Epithelial cell of prostate (primary cell): Measurements from ENCODE around the gene FARS2.

Experiments
- DNase-seq: peaks from one replicate; pipeline ENCODE4 v3.0.0-alpha.2; 2011; ENCODE audit warnings: low read depth, low spot score
- H3K27ac ChIP-seq: fragments of 450-650 bp; 2 replicates; pipeline ENCODE4 v1.5.1; 2017; ENCODE audit warnings: mild to moderate bottlenecking

The FARS2 gene

DNA sequence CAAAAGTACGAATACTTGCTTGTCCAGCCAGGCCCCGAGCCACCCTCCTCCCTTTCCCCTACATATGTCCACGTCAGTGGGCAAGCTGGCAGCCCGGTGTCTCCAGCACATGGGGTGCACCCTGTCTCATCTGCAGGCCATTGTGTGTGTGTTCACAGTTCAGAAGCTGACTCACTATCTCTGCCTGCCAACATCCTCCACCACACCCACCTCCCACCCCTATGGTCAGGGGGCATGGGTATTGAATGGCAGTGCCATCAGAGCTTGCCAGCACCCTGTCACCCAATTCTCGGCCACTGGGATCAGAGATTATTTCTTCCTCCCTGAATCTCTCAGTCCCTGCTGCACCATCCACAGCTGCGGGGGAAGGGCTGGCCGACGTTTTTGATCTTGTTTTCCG, 195.7 kb downstream of the FARS2 start:
- peak; percentile 37 for DNase-seq
- H3K27ac ChIP-seq: peak overlapping the region; percentile 70

GRCh38 chr6:5457983-5458683, 196.8 kb downstream of the FARS2 start:
- peak overlapping the region; percentile 70 for H3K27ac ChIP-seq

DNA sequence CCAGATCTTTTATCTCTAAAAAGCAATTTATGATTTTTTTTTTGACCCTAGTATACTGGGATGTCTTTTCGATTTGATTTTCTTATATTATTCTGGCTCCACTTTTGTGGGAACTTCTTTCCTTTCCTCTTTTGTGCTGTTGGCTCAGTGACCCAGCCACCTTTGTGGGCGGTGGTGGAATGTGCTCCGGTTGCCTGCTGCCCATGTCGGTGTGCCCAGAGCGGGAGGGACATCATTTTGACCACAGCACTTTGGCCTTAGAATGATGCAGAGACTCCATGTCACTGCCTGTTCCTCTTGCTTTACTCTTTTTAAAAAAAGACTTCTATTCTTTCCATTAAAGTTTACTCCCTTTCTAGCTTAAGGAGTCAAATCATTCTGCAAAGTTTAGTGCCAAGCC, 198.0 kb downstream of the FARS2 start:
- no peak for DNase-seq
- H3K27ac ChIP-seq: no peak overlapping the region

More at GRCh38 chr6:5457983-5458683, 196.8 kb downstream of the FARS2 start:
- peak; percentile 36 for DNase-seq

DNA sequence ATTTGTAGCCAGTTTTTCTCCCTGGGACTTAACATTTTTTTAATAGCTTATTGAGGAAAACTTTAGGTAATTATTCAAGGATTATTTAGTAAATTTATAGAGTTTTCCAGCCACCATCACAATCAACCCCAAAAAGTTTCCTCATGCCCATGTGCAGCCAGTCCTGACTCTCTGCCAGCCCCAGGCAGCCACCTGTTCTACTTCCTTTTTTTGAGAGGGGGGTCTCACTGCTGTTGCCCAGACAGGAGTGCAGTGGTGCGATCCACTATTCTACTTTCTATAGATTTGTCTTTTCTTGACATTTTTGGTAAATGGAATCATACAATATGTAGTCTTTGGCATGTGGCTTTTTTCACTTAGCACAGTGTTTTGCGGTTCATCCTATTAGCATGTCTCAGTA, 200.1 kb downstream of the FARS2 start:
- no peak overlapping the region for H3K27ac ChIP-seq
- DNase-seq: no peak

- DNase-seq: no peak
- H3K27ac ChIP-seq: no peak overlapping the region
Observed at GRCh38 chr6:5462856-5463255, 201.5 kb downstream of the FARS2 start.

GRCh38 chr6:5463690-5464089, 202.4 kb downstream of the FARS2 start:
- DNase-seq: no peak
- H3K27ac ChIP-seq: no peak overlapping the region

DNA sequence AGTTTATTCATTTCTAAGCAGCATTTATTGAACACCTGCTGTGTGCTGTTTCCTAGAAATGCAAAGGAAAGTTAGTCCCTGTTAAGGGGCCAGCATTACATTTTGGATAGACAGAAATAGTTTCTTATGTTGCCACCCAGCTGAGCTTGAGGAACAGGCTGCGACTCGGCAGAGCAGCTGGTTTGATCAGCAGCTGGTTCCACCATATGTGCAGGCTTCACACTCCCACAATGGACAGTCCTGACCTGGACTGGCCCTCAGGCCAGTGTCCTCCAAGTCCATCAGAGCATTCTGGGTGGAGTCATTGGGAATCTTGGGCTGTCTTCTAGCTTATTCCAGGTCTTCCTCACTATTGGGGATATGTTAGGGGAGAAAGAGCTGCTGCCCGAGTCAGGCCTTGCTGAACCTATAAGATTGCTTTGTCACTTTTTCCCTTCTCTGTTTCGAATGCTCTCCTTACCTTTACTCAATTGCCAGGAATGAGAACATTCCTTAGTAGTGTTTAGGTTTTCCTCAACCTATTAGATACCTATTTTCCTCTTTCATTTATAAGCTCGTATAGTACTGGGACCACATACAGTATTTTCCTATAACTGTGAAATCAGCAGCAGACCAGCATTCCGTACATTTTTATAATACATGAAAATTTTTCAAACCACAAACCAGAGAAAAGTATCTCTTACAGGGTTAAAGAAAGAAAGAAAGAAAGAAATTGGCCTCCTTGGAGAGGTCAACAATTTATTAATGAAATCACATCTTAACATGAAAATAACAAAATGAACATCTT, 203.0 kb downstream of the FARS2 start:
- H3K27ac ChIP-seq: no peak overlapping the region
- no peak for DNase-seq

- DNase-seq: no peak
- no peak overlapping the region for H3K27ac ChIP-seq
Observed at GRCh38 chr6:5466281-5467136, 205.2 kb downstream of the FARS2 start.

- DNase-seq: no peak
- H3K27ac ChIP-seq: no peak overlapping the region
Observed at GRCh38 chr6:5468586-5468985, 207.3 kb downstream of the FARS2 start.

DNA sequence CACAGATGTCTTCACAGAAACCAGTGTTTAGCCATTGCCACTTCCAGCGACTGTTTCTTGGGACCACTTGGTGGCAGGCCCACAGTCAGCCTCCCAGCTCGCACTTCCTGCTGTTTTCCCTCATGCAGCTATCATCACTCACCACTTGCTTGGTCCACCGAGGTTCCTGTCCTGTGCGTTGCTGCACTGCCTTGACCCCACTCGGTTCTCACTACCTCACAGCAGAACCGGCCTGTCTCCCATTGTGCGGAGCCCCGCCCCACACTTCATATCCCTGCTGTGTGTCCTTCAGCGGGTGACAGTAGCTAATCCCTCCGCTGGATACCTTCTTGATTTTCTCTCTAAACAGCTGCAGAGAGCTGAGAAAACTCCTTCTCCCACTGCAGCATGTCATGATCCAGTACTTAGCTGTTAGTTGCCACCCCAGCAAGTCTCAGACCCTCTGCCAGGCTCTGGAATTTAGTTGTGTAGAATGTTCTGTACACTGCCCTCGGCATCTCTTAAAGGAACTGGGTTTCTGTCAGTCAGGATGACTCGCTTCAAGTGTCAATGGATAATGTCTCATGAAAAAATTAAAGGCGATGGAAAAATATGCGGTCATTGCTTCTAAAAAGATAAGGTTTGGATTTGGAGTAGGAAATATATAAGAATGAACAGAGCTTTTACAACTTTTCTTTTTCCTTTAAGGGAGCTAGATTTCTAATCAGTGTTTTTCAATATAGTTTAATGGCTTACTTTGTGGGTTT, 208.0 kb downstream of the FARS2 start:
- no peak overlapping the region for H3K27ac ChIP-seq
- no peak for DNase-seq

GRCh38 chr6:5471044-5471443, 209.7 kb downstream of the FARS2 start:
- no peak for DNase-seq

GRCh38 chr6:5471637-5472398, 210.5 kb downstream of the FARS2 start:
- DNase-seq: no peak
- no peak overlapping the region for H3K27ac ChIP-seq

More at GRCh38 chr6:5471044-5471443, 209.7 kb downstream of the FARS2 start:
- H3K27ac ChIP-seq: no peak overlapping the region

DNA sequence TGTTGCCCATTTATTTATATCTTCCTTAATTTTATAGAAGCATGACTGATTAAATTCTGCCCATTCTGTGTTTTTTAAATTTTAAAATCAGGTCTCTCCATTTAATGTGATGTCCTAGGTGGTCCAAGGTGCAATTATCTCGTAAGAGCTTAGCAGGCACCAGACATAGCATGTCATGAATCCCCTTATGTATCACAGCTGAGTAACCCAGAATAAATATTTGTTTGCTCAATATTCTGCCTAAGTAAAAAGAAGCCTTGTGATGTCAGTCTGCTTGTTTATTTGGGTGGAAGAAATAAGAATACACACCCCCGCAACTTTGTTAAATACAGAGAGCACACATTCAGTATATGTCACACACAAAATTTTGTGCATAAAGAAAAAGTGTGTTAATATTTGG, 211.3 kb downstream of the FARS2 start:
- H3K27ac ChIP-seq: no peak overlapping the region
- no peak for DNase-seq

- DNase-seq: no peak
- no peak overlapping the region for H3K27ac ChIP-seq
Observed at GRCh38 chr6:5475779-5476178, 214.5 kb downstream of the FARS2 start.

- H3K27ac ChIP-seq: no peak overlapping the region
- DNase-seq: no peak
Observed at GRCh38 chr6:5478380-5478779, 217.1 kb downstream of the FARS2 start.

- H3K27ac ChIP-seq: no peak overlapping the region
- no peak for DNase-seq
Observed at GRCh38 chr6:5481033-5481432, 219.7 kb downstream of the FARS2 start.

DNA sequence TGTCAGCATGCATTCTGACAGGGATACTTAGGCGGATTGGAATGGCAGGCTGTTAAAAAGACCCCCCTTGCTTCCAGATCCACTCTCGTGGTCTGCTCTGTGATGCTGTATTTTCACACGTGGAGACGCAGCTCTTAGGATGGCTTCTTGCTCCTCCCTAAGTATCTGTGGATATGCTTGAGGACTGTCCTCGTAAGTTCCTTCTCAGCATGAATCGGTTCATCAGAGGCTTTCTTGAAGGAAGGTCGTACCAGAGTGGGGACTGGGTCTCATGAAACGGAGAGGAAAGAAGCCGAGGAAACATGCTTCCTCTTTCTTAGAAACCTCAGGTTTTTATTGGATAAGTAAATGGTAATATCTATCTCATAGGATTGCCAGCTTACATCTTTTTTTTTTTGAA, 220.4 kb downstream of the FARS2 start:
- DNase-seq: no peak
- no peak overlapping the region for H3K27ac ChIP-seq

GRCh38 chr6:5482619-5483018, 221.3 kb downstream of the FARS2 start:
- no peak for DNase-seq
- H3K27ac ChIP-seq: no peak overlapping the region

DNA sequence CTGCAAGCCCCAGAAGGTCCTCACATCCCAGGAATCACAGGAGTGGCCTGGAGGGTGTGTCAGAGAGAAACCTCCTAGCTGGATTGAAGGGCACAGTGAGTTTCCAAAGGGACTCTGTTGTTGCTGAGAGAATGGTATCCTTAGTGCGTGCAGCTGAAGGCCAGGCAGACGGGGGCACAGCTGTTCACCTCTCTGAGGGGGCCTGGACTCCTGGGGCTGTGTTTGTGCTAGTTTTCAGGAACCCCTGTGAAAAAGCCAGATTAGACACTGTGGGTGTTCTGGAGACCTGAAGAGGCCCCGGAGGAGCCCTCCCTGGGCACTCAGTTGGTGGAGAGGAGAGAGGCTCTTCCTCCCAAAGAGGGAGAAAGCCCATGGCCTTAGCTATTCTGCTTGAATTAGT, 223.4 kb downstream of the FARS2 start:
- DNase-seq: no peak
- H3K27ac ChIP-seq: no peak overlapping the region
